ENCODE results near the gene SLC26A4.

DNA sequence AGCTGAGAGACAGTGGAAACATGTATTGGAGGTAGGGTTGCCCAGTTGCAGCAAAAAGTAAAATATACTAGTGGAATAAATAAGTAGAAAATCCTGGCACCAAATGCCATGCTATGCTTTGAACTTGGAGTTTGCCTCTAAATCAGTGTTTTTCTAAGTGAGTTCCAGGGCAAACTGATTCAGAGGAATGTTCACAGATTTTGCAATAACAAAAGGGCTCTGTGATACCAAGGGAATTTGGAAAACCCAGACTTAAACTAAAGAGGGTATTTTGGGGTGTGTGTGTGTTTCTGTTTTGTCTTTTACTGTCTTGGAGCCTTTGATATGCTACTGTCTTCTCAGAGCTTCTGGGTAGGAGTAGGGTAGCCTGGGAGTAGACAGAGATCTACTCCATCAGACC lies 39.9 kb downstream of the SLC26A4 start:
- TF ChIP-seq, protein P1, sequence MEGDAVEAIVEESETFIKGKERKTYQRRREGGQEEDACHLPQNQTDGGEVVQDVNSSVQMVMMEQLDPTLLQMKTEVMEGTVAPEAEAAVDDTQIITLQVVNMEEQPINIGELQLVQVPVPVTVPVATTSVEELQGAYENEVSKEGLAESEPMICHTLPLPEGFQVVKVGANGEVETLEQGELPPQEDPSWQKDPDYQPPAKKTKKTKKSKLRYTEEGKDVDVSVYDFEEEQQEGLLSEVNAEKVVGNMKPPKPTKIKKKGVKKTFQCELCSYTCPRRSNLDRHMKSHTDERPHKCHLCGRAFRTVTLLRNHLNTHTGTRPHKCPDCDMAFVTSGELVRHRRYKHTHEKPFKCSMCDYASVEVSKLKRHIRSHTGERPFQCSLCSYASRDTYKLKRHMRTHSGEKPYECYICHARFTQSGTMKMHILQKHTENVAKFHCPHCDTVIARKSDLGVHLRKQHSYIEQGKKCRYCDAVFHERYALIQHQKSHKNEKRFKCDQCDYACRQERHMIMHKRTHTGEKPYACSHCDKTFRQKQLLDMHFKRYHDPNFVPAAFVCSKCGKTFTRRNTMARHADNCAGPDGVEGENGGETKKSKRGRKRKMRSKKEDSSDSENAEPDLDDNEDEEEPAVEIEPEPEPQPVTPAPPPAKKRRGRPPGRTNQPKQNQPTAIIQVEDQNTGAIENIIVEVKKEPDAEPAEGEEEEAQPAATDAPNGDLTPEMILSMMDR (IDR thresholded peaks at IDR 0.05; ENCODE audit: borderline replicate concordance, extremely low read depth, low read length, poor library complexity, severe bottlenecking): no peak
- no peak for TF ChIP-seq EZH2 (IDR thresholded peaks at IDR 0.05; ENCODE audit: borderline replicate concordance, low read depth, low read length, severe bottlenecking)
